ENCODE measurements around the gene CCL19.
A peak's percentile ranks its signal among the peaks of the same experiment; 100 is the strongest.

CCL19 gene

DNA sequence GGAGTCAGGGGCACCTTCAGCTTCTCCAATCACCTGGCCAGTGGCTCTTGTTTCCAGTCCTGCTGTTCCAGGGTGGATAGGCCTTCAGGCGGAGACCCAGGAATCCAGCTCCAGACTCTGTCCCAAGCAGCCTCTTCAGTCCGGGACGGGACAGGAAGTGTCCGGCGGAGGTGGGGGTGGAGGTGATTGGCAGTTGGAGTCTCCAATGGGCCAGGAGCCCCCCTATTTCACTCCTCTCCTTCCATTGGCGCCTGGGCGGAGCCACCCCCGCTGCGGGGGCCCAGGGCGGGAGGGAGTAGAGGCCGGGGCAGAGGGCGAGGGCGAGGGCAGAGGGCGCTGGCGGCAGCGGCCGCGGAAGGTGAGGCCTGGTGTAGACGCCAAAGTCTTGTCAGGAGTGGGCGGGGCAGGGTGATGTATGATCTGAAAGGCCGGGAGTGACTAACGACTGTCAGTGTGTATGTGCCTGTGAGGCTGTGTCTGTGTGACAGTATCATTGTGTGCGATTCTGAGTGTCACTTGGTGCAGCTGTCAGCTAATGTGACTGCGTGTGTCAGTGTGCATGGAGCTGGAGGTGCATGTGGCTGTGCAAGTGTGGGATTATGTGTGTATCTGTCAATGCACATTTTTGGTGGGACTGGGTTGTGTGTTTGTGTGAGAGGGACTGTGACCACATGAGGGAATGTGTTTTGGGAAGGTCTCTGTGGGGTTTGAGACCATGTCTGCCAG, 39.0 kb downstream of the CCL19 start, which contains the start of gene IL11RA:
Gene IL11RA, plus strand, starts transcription at position 310 of the 726 bp plus-strand sequence. CDS start 3,033 bp downstream, outside the sequence.
- under 1% methylated on average over 21 of the region's 24 CpGs for WGBS
- Histone ChIP-seq H3K27ac (ENCODE audit: low read length, poor library complexity, severe bottlenecking) (peak within 1 kb of the TSS; percentile 74), H3K4me1 (ENCODE audit: control insufficient read depth, insufficient read depth, low read depth, low read length) (peaks cover 40% of the 10 kb centered on the region), H3K9me3 (ENCODE audit: control insufficient read depth, low read length) (no peaks in the 10 kb centered on the region), H3K79me1 (replicated peaks; ENCODE audit: low read length, poor library complexity, severe bottlenecking) (peaks cover 29% of the 10 kb centered on the region), H2BK5ac (ENCODE audit: low read depth, low read length, poor library complexity, severe bottlenecking) (no peak within 1 kb of the TSS), H3K4me2 (ENCODE audit: low read length, poor library complexity, severe bottlenecking) (peak within 1 kb of the TSS; percentile 77), H2BK120ac (ENCODE audit: low read depth, low read length) (no peak within 1 kb of the TSS), H4K91ac (ENCODE audit: low read length) (peak within 1 kb of the TSS; percentile 77), H2AK5ac (ENCODE audit: low read length, severe bottlenecking) (peak within 1 kb of the TSS; percentile 6), H3K14ac (ENCODE audit: low read length in 2 of 2) (peak within 1 kb of the TSS in 1 of 2 experiments; percentile 88), H3K4me3 (ENCODE audit: insufficient read depth in 1 of 2, low read depth in 1 of 2, low read length in 2 of 2) (peak within 1 kb of the TSS; percentile 57 to 82), H2BK15ac (ENCODE audit: low read depth, poor library complexity, severe bottlenecking) (peak within 1 kb of the TSS; percentile 68), H3K4ac (ENCODE audit: low read depth in 1 of 2, low read length in 2 of 2) (peak within 1 kb of the TSS; percentile 51 to 85), H3K36me3 (ENCODE audit: control insufficient read depth in 1 of 2, insufficient read depth in 2 of 2, low read depth in 1 of 2, low read length in 2 of 2) (peaks cover 29 to 33% of the 10 kb centered on the region in 2 experiments), H2AFZ (ENCODE audit: low read depth, low read length) (peak within 1 kb of the TSS; percentile 46), H3K23ac (ENCODE audit: low read length in 2 of 2) (peak within 1 kb of the TSS in 1 of 2 experiments; percentile 73), H3K18ac (ENCODE audit: low read depth in 1 of 2, low read length in 2 of 2) (peak within 1 kb of the TSS; percentile 75 to 94), H3K27me3 (ENCODE audit: control insufficient read depth in 1 of 2, insufficient read depth in 1 of 2, low read length in 2 of 2) (no peaks in the 10 kb centered on the region), H2BK12ac (ENCODE audit: low read length in 2 of 2) (peak within 1 kb of the TSS; percentile 69 to 88), H3K9ac (ENCODE audit: low read length) (peak within 1 kb of the TSS; percentile 83), H4K8ac (ENCODE audit: low read length) (peak within 1 kb of the TSS; percentile 73)
- DNase-seq = peak; percentile 88

DNA sequence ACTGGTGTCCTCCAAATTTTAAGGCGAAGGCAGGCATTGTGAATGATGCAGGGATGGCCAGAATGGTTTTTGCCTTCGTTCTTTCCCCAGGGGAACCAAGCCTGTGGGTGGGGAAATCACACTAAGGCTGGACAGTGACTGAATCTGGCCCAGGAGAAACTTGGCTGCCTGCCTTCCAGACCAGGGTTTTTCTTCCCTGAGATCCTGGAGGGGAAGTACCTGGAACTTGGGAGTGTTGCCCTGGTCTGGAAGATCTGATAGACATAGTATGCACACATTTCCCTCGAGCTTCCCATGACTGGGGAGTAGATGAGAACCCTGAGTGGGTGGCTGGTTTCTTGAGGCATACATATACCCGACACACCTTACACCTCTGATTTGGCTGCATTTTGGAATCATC, 39.8 kb downstream of the CCL19 start:
- peak overlapping the region; percentile 83 for H3K9ac ChIP-seq (ENCODE audit: low read length)
- no peaks in the 10 kb centered on the region for H3K9me3 ChIP-seq (ENCODE audit: control insufficient read depth, low read length)
- H4K8ac ChIP-seq (ENCODE audit: low read length) = peak overlapping the region; percentile 28
- peak; percentile 48 for DNase-seq
- no peak overlapping the region for H2BK5ac ChIP-seq (ENCODE audit: low read depth, low read length, poor library complexity, severe bottlenecking)
- peak overlapping the region; percentile 9 to 61 for H3K18ac ChIP-seq (ENCODE audit: low read depth in 1 of 2, low read length in 2 of 2)
- WGBS = 73% methylated on average over 2 of the region's 4 CpGs
- no peak overlapping the region for H2BK120ac ChIP-seq (ENCODE audit: low read depth, low read length)
- H2AK5ac ChIP-seq (ENCODE audit: low read length, severe bottlenecking) = peak overlapping the region; percentile 6
- no peak overlapping the region for H2AFZ ChIP-seq (ENCODE audit: low read depth, low read length)
- H3K4me3 ChIP-seq (ENCODE audit: insufficient read depth in 1 of 2, low read depth in 1 of 2, low read length in 2 of 2) = peak overlapping the region in 1 of 2 experiments; percentile 82
- no peaks in the 10 kb centered on the region for H3K27me3 ChIP-seq (ENCODE audit: control insufficient read depth in 1 of 2, insufficient read depth in 1 of 2, low read length in 2 of 2)
- H3K36me3 ChIP-seq (ENCODE audit: control insufficient read depth in 1 of 2, insufficient read depth in 2 of 2, low read depth in 1 of 2, low read length in 2 of 2) = peaks cover 27 to 28% of the 10 kb centered on the region in 2 experiments
- H3K14ac ChIP-seq (ENCODE audit: low read length in 2 of 2) = no peak overlapping the region
- peaks cover 29% of the 10 kb centered on the region for H3K79me1 ChIP-seq (replicated peaks; ENCODE audit: low read length, poor library complexity, severe bottlenecking)
- H4K91ac ChIP-seq (ENCODE audit: low read length) = peak overlapping the region; percentile 29
- H3K4me2 ChIP-seq (ENCODE audit: low read length, poor library complexity, severe bottlenecking) = peak overlapping the region; percentile 77
- H3K27ac ChIP-seq (ENCODE audit: low read length, poor library complexity, severe bottlenecking) = peak overlapping the region; percentile 74
- H3K4me1 ChIP-seq (ENCODE audit: control insufficient read depth, insufficient read depth, low read depth, low read length) = peaks cover 41% of the 10 kb centered on the region
- H3K23ac ChIP-seq (ENCODE audit: low read length in 2 of 2) = no peak overlapping the region
- no peak overlapping the region for H2BK12ac ChIP-seq (ENCODE audit: low read length in 2 of 2)
- H2BK15ac ChIP-seq (ENCODE audit: low read depth, poor library complexity, severe bottlenecking) = no peak overlapping the region
- H3K4ac ChIP-seq (ENCODE audit: low read depth in 1 of 2, low read length in 2 of 2) = peak overlapping the region; percentile 51 to 55

DNA sequence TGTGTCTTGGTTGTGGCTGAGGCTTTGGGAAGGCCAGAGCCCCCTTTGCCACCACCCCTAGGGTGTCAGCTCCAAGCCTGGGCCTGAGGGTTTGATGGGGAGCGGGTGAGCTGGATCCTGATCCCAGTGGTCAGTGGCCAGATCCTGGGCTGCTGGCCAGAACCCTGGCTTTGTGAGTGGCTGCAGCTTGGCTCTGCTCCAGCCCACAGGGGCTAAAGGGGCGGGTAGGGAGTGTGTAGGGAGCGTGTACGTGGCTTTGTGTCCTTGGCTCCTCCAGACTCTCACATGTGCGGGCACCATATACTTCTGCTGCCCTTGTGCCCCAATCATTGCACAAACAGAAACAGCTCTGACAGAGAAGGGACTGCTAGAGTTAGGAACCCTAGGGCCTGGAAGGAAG, 40.3 kb downstream of the CCL19 start:
- H3K23ac ChIP-seq (ENCODE audit: low read length in 2 of 2) = no peak overlapping the region

GRCh38 chr9:34648673-34649072, 42.4 kb downstream of the CCL19 start:
- peaks cover 42% of the 10 kb centered on the region for H3K4me1 ChIP-seq (ENCODE audit: control insufficient read depth, insufficient read depth, low read depth, low read length)
- peaks cover 29% of the 10 kb centered on the region for H3K79me1 ChIP-seq (replicated peaks; ENCODE audit: low read length, poor library complexity, severe bottlenecking)
- H2BK12ac ChIP-seq (ENCODE audit: low read length in 2 of 2) = peak overlapping the region in 1 of 2 experiments; percentile 15
- H3K9ac ChIP-seq (ENCODE audit: low read length) = no peak overlapping the region
- peaks cover 27 to 28% of the 10 kb centered on the region in 2 experiments for H3K36me3 ChIP-seq (ENCODE audit: control insufficient read depth in 1 of 2, insufficient read depth in 2 of 2, low read depth in 1 of 2, low read length in 2 of 2)
- no peak overlapping the region for H2BK5ac ChIP-seq (ENCODE audit: low read depth, low read length, poor library complexity, severe bottlenecking)
- H3K23ac ChIP-seq (ENCODE audit: low read length in 2 of 2) = no peak overlapping the region
- H2BK120ac ChIP-seq (ENCODE audit: low read depth, low read length) = no peak overlapping the region
- H4K8ac ChIP-seq (ENCODE audit: low read length) = no peak overlapping the region
- no peak overlapping the region for H2AK5ac ChIP-seq (ENCODE audit: low read length, severe bottlenecking)
- H3K14ac ChIP-seq (ENCODE audit: low read length in 2 of 2) = no peak overlapping the region
- H3K4me2 ChIP-seq (ENCODE audit: low read length, poor library complexity, severe bottlenecking) = no peak overlapping the region
- no peak overlapping the region for H4K91ac ChIP-seq (ENCODE audit: low read length)
- no peak for DNase-seq
- no peak overlapping the region for H3K18ac ChIP-seq (ENCODE audit: low read depth in 1 of 2, low read length in 2 of 2)
- no peak overlapping the region for H2BK15ac ChIP-seq (ENCODE audit: low read depth, poor library complexity, severe bottlenecking)
- H3K27ac ChIP-seq (ENCODE audit: low read length, poor library complexity, severe bottlenecking) = no peak overlapping the region
- 95% methylated on average over 7 of the region's 8 CpGs for WGBS
- H3K4ac ChIP-seq (ENCODE audit: low read depth in 1 of 2, low read length in 2 of 2) = no peak overlapping the region
- no peaks in the 10 kb centered on the region for H3K9me3 ChIP-seq (ENCODE audit: control insufficient read depth, low read length)
- H2AFZ ChIP-seq (ENCODE audit: low read depth, low read length) = no peak overlapping the region
- no peaks in the 10 kb centered on the region for H3K27me3 ChIP-seq (ENCODE audit: control insufficient read depth in 1 of 2, insufficient read depth in 1 of 2, low read length in 2 of 2)
- no peak overlapping the region for H3K4me3 ChIP-seq (ENCODE audit: insufficient read depth in 1 of 2, low read depth in 1 of 2, low read length in 2 of 2)

More for the DNA sequence above, 40.3 kb downstream of the CCL19 start:
- no peak overlapping the region for H3K27ac ChIP-seq (ENCODE audit: low read length, poor library complexity, severe bottlenecking)
- H3K9ac ChIP-seq (ENCODE audit: low read length) = no peak overlapping the region
- H2BK120ac ChIP-seq (ENCODE audit: low read depth, low read length) = no peak overlapping the region
- no peak overlapping the region for H3K4ac ChIP-seq (ENCODE audit: low read depth in 1 of 2, low read length in 2 of 2)
- H3K36me3 ChIP-seq (ENCODE audit: control insufficient read depth in 1 of 2, insufficient read depth in 2 of 2, low read depth in 1 of 2, low read length in 2 of 2) = peaks cover 27 to 28% of the 10 kb centered on the region in 2 experiments
- H2BK5ac ChIP-seq (ENCODE audit: low read depth, low read length, poor library complexity, severe bottlenecking) = no peak overlapping the region
- no peak overlapping the region for H2BK12ac ChIP-seq (ENCODE audit: low read length in 2 of 2)
- H3K79me1 ChIP-seq (replicated peaks; ENCODE audit: low read length, poor library complexity, severe bottlenecking) = peaks cover 29% of the 10 kb centered on the region
- no peak overlapping the region for H4K8ac ChIP-seq (ENCODE audit: low read length)
- peak overlapping the region; percentile 7 for H4K91ac ChIP-seq (ENCODE audit: low read length)
- DNase-seq = no peak
- H3K4me3 ChIP-seq (ENCODE audit: insufficient read depth in 1 of 2, low read depth in 1 of 2, low read length in 2 of 2) = peak overlapping the region in 1 of 2 experiments; percentile 82
- no peak overlapping the region for H3K18ac ChIP-seq (ENCODE audit: low read depth in 1 of 2, low read length in 2 of 2)
- H3K9me3 ChIP-seq (ENCODE audit: control insufficient read depth, low read length) = no peaks in the 10 kb centered on the region
- H3K4me1 ChIP-seq (ENCODE audit: control insufficient read depth, insufficient read depth, low read depth, low read length) = peaks cover 44% of the 10 kb centered on the region
- H3K14ac ChIP-seq (ENCODE audit: low read length in 2 of 2) = no peak overlapping the region
- no peak overlapping the region for H2AFZ ChIP-seq (ENCODE audit: low read depth, low read length)
- H2BK15ac ChIP-seq (ENCODE audit: low read depth, poor library complexity, severe bottlenecking) = no peak overlapping the region
- H3K27me3 ChIP-seq (ENCODE audit: control insufficient read depth in 1 of 2, insufficient read depth in 1 of 2, low read length in 2 of 2) = no peaks in the 10 kb centered on the region
- 93% methylated on average over 2 of the region's 5 CpGs for WGBS
- no peak overlapping the region for H3K4me2 ChIP-seq (ENCODE audit: low read length, poor library complexity, severe bottlenecking)
- H2AK5ac ChIP-seq (ENCODE audit: low read length, severe bottlenecking) = no peak overlapping the region
